ENCODE data around the gene FAM228B. TPM values are rescaled to one million over a fixed set of nuclear protein-coding genes. Genes with fewer than 3 reads are reported as not detected.
"Not testable (repeated sequence)": the region's sequence is repeated elsewhere in the genome, so short reads cannot be mapped to it uniquely, and the experiment has no call there.

Gene FAM228B
- total RNA-seq, 2 donors from 2014 or later = 17.7 to 20.6 TPM

GRCh38 chr2:24086241-24086640 is 37.0 kb upstream of the FAM228B start:
- no peaks in the 10 kb centered on the region for H3K27me3 ChIP-seq (replicated peaks; ENCODE audit: insufficient read depth)
- no peak overlapping the region for H3K27ac ChIP-seq
- no peaks in the 10 kb centered on the region for H3K36me3 ChIP-seq
- no peaks in the 10 kb centered on the region for H3K9me3 ChIP-seq
- peaks cover 3% of the 10 kb centered on the region for H3K4me1 ChIP-seq (replicated peaks)
- no peak for DNase-seq (ENCODE audit: low spot score)
- H3K4me3 ChIP-seq = no peak overlapping the region
- no peak for TF ChIP-seq CTCF (IDR thresholded peaks at IDR 0.05)
- WGBS = 100% methylated on average over 1 of the region's 1 CpG
- intact Hi-C loops (cut with DNase I) = loop anchor here (10.0 kb wide), 1 partner anchor 299 kb away; no protein-coding TSS in a partner anchor

- no peak overlapping the region for H3K27ac ChIP-seq
- no peak overlapping the region for H3K4me3 ChIP-seq
- intact Hi-C loops (cut with DNase I) = loop anchor here (10.0 kb wide), 1 partner anchor 298 kb away; no protein-coding TSS in a partner anchor
- peaks cover 3% of the 10 kb centered on the region for H3K4me1 ChIP-seq (replicated peaks)
- no peaks in the 10 kb centered on the region for H3K27me3 ChIP-seq (replicated peaks; ENCODE audit: insufficient read depth)
- 69% methylated on average over 3 of the region's 3 CpGs for whole genome bisulfite sequencing
- no peak for TF ChIP-seq POLR2AphosphoS5 (IDR thresholded peaks at IDR 0.05)
- TF ChIP-seq CTCF (IDR thresholded peaks at IDR 0.05) = no peak
- no peak for TF ChIP-seq POLR2A (IDR thresholded peaks at IDR 0.05)
- no peaks in the 10 kb centered on the region for H3K9me3 ChIP-seq
- H3K36me3 ChIP-seq = no peaks in the 10 kb centered on the region
- no peak for DNase-seq (ENCODE audit: low spot score)
Measured at GRCh38 chr2:24087032-24087431, 36.2 kb upstream of the FAM228B start.

GRCh38 chr2:24088821-24089359 is 34.4 kb upstream of the FAM228B start:
- no peak for DNase-seq (ENCODE audit: low spot score)
- Histone ChIP-seq H3K4me1 (replicated peaks) (no peaks in the 10 kb centered on the region), H3K4me3 (no peak overlapping the region), H3K27me3 (replicated peaks; ENCODE audit: insufficient read depth) (no peaks in the 10 kb centered on the region), H3K27ac (no peak overlapping the region), H3K36me3 (no peaks in the 10 kb centered on the region), H3K9me3 (no peaks in the 10 kb centered on the region)
- no peak for TF ChIP-seq POLR2AphosphoS5 (IDR thresholded peaks at IDR 0.05)
- TF ChIP-seq POLR2A (IDR thresholded peaks at IDR 0.05) = no peak
- TF ChIP-seq CTCF (IDR thresholded peaks at IDR 0.05) = no peak
- intact Hi-C loops (cut with DNase I) = loop anchor here (10.0 kb wide), 1 partner anchor 296 kb away; no protein-coding TSS in a partner anchor
- 92% methylated on average over 2 of the region's 2 CpGs for WGBS

- H3K9me3 ChIP-seq; DNase-seq (ENCODE audit: low spot score); H3K27me3 ChIP-seq (replicated peaks; ENCODE audit: insufficient read depth); H3K4me1 ChIP-seq (replicated peaks); H3K4me3 ChIP-seq; intact Hi-C loops (cut with DNase I); H3K27ac ChIP-seq; H3K36me3 ChIP-seq: not testable (repeated sequence)
- 94% methylated on average over 5 of the region's 5 CpGs for WGBS
Measured at GRCh38 chr2:24093270-24093669, 30.0 kb upstream of the FAM228B start.

- H3K27ac ChIP-seq; DNase-seq (ENCODE audit: low spot score); H3K4me1 ChIP-seq (replicated peaks); H3K36me3 ChIP-seq; H3K27me3 ChIP-seq (replicated peaks; ENCODE audit: insufficient read depth); H3K4me3 ChIP-seq; H3K9me3 ChIP-seq; intact Hi-C loops (cut with DNase I): not testable (repeated sequence)
- 75% methylated on average over 17 of the region's 17 CpGs for whole genome bisulfite sequencing
Measured at GRCh38 chr2:24095171-24095677, 28.0 kb upstream of the FAM228B start.

GRCh38 chr2:24100732-24101131 is 22.5 kb upstream of the FAM228B start:
- intact Hi-C loops (cut with DNase I); DNase-seq (ENCODE audit: low spot score); H3K4me1 ChIP-seq (replicated peaks); H3K4me3 ChIP-seq; H3K27ac ChIP-seq; H3K36me3 ChIP-seq; H3K9me3 ChIP-seq; H3K27me3 ChIP-seq (replicated peaks; ENCODE audit: insufficient read depth): not testable (repeated sequence)
- 95% methylated on average over 2 of the region's 2 CpGs for WGBS

Measured in prostate gland (tissue), 2 donors.